ENCODE data around the gene HMSD. TPM values are rescaled to one million over a fixed set of nuclear protein-coding genes. Genes with fewer than 3 reads are reported as not detected.
"Not testable (repeated sequence)": the region's sequence is repeated elsewhere in the genome, so short reads cannot be mapped to it uniquely, and the experiment has no call there.

Gene HMSD
- total RNA-seq: not detected in 2 replicates

DNA sequence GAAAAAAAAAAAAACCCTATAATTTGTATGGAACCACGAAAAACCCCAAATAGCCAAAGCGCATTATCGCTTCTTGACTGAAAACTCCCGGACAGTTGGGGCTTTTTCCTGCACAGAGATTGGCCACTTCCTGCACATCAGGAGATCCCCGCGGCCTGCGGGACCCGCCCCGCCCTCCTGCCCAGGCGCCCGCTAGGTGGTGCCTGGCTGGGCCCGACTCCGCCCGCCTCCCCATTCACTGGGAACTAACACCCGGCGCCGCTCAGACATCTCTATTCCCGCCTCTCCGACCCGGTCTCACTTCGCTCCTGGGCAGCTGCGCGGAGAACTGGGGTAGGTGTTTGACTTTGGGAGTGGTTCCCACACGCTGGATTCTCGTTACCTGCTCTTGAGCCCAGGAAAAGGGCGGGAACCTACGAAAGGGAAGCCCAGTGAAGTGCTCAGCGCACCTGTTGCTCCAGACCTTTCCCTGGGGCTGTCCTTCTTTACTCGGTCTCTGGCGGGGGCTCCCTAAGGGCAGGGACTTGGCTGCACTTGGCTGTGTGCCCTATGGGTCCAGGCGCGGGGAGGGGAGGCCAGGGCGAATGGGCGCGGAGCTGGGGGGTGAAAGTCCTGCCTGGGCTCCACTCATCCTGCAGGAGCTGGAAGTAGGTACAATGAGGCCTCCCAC is at the start of gene HMSD:
TSS of gene HMSD (plus strand) at position 234 of the 670 bp plus-strand sequence. CDS start 4,155 bp downstream, outside the sequence.
- peak; percentile 32 for DNase-seq

GRCh38 chr18:63903851-63904570 is 45.1 kb upstream of the HMSD start:
- DNase-seq: no peak

DNA sequence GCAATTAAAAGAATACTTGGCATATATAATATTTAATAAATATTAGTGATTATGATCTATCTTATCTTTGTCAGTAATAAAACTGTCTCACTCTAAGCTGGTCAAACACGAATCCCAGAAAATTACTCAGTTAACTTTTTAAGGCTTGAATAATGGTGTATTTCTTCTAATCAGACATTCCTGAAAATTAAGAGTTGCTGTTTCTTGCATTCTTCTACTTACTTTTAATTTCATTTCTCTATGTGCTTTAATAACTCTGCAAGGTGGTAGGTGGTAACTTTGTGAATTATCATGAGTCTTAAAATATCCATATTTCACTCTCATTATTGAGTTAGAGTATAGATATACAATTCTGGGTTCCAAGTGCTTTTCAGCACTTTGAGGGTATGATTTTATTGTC is 44.4 kb upstream of the HMSD start:
- no peak for DNase-seq

DNA sequence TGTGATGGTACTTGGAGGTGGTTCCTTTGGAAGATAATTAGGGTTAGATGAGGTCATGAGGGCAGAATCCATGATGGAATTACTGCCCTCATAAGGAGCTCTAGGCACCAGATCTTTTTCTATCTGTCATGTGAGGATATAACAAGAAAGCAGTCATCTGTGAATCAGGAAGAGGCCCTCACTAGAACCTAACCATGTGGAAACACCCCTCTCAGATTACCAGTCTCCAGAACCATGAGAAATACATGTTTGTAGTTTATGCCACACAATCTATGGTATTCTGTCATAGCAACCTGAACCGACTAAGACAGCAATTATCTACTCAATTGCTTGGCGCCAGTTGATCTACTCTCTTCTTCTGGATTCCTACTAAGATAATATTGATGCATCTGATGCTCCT is 43.7 kb upstream of the HMSD start:
- DNase-seq: no peak

- no peak for DNase-seq
These were observed 43.0 kb upstream of the HMSD start for GRCh38 chr18:63906056-63906455.

DNA sequence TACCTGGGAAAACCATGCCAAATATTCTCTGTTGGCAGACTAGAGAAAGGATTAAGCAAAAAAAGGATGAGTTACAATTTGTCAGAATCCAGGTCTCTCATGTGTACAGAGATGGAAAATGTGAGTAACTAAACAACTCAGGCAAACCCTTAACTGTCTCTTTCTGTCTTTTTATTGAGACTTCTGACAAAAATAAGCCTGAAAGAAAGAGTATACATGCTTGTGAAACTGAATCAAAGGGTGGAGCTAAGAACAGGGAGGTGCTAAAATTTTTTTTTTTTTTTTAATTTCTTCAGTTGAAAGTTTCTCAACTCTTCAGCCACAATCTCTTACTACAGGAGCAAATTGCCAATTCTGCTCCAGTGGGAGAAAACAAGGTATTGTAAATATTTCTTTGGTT is 41.4 kb upstream of the HMSD start, which contains the start of gene SERPINB10:
TSS of gene SERPINB10 (plus strand) at position 295 of the 400 bp plus-strand sequence. CDS start 7,553 bp downstream, outside the sequence.
- no peak for DNase-seq

GRCh38 chr18:63908858-63909257 is 40.2 kb upstream of the HMSD start:
- DNase-seq: no peak

DNA sequence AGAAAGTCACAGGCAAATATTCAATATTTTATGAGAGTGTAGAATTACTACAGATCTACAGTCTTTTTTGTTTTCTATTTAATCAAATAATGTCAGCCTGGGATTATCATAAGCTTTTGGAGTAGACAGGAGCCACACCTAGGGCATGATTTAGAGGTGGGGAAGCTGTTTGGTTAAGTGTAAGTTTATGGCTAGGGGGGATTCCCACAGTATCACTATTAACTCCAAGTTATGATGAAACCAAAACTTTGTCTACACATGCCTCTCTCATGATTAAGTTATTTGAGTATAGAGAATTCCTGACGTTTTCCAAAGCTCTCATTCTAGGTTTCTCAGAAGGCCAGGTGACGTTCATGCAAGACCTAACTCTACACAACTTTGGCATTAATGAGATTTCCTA is 39.2 kb upstream of the HMSD start:
- DNase-seq: no peak

GRCh38 chr18:63917817-63918216 is 31.3 kb upstream of the HMSD start:
- DNase-seq: no peak

DNA sequence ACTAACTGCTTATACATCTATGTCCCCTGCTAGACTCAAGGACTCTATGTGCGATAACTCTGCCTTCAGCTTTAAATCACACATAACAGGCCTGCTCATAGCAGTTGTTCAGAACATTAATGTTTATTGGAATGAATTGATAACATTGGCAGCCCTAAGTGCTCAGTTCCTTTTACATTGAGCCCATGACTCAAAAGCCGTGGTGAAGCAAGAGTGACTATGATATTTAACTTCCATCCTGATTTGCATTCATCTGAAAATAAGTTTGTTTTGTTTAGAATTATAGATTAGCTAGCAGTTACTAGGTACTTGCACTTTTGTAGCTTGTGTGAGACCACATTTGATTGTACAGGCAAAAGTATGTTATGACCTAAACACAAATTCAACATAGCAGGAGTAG is 27.1 kb upstream of the HMSD start:
- DNase-seq: no peak

GRCh38 chr18:63924551-63924950 is 24.6 kb upstream of the HMSD start:
- DNase-seq: no peak

DNA sequence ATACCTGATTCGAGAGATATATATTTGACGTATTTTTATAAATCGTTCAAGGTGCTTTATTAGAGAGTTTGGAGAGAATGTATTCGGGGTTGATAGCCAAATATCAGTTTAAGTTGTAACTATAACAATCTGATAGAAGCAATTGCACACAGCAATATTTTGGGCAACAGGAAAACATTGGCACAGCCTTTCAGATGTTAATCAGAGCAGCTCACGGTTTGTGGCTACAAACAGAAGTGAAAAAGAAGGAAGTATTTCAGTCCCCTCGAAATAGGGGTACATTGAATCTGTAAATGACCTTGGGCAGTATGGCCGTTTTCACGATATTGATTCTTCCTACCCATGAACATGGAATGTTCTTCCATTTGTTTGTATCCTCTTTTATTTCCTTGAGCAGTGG is 20.8 kb upstream of the HMSD start:
- DNase-seq: no peak

- not testable (repeated sequence) for DNase-seq
These were observed 19.7 kb upstream of the HMSD start for GRCh38 chr18:63929369-63929768.

DNA sequence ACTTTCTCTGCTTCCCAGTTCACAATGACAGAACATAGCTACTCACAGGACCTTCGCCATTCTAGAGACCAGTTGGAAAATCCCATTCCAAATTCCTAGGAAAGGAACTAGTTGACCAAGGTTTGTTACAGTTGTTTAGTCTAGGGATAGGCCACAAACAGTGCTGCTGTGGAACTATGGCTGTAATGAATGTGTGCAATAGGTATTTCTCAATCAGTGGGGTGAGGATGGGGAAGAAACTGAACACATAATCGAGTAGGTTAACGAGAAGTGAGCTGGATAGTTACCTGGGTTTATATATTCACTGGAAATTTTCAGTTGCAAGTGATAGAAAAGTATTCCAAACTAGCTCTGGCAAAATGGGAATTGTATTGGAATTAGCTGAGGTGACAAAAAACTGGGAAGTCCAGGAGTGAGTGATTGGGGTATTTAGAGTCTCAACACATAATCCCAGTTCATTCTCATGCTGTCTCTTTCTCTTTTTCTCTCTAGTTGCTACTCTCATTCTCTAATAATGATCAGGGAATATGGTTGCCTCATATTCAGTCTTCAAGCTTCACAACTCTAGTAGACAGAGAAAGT is 18.2 kb upstream of the HMSD start:
- no peak for DNase-seq

- peak; percentile 75 for DNase-seq
These were observed 12.8 kb upstream of the HMSD start for GRCh38 chr18:63936156-63936931.

- no peak for DNase-seq
These were observed 12.1 kb upstream of the HMSD start for GRCh38 chr18:63936932-63937393.

DNA sequence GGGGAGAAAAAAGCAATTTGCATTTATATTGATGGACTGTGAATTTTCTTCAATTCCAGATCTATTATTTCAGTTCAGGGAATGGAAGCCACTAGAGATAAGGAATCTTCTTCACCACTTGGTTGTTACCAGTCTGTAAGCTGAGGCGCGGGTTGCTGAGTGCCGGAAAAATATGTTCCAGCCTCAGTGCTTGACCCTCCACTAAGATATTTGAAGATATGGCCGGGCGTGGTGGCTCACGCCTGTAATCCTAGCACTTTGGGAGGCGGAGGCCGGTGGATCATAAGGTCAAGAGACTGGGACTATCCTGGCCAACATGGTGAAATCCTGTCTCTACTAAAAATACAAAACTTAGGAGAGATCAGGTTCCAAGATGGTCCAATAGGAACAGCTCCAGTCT is 9.1 kb upstream of the HMSD start:
- DNase-seq: no peak

DNA sequence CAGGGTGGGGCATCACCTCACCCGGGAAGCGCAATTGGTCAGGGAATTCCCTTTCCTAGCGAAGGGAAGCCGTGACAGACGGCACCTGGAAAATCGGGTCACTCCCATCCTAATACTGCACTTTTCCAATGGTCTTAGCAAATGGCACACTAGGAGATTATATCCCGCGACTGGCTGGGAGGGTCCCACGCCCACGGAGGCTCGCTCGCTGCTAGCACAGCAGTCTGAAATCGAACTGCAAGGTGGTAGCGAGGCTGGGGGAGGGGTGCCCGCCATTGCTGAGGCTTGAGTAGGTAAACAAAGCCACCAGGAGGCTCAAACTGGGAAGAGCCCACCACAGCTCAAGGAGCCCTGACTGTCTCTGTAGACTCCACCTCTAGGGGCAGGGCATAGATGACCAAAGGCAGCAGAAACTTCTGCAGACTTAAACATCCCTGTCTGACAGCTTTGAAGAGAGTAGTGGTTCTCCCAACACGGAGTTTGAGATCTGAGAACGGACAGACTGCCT is 8.5 kb upstream of the HMSD start:
- DNase-seq: not testable (repeated sequence)

GRCh38 chr18:63947051-63947790 is 1.9 kb upstream of the HMSD start:
- no peak for DNase-seq

DNA sequence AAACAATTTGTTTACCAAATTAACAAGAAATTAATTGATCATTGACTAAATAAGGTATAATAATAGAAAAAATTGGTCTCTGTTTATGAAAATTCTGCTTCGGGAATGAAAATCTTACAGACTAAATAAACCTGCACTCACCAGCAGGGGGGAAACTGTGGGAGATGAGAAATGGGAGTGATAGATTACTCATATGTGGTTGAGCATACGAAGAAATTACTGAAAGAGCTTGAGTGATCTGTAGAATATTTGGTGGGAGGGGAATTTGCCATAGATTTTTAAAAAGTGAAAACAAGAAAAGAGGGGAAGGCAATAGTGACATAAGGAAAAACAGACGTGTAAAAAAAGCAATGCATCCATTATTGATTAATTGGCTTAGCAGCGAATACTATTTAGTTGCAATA is 2.2 kb downstream of the HMSD start:
- no peak for DNase-seq

GRCh38 chr18:63953811-63954210 is 4.7 kb downstream of the HMSD start:
- no peak for DNase-seq

DNA sequence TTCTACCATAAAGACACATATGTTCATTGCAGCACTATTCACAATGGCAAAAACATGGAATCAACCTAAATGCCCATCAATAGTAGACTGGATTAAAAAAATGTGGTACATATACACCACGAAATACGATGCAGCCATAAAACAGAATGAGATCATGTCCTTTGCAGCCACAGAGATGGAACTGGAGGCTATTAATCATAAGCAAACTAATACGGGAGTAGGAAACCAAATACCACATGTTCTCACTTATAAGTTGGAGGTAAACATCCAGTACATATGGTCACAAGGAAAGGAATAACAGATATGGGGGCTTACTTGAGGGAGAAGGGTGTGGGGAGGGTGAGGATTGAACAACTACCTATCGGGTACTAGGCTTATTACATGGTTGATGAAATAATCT is 7.7 kb downstream of the HMSD start:
- DNase-seq: no peak

All from dermis blood vessel endothelial cell (primary cell).